ENCODE results near the gene PSD. TPM values are rescaled to one million over a fixed set of nuclear protein-coding genes. Genes with fewer than 3 reads are reported as not detected.

The PSD gene
- total and polyA plus RNA-seq, 10 of the 15 experiments (the other 5 are each of a cell fraction or from before 2014, with no cell fraction given), result 0.11 to 2.0 (median 0.49) TPM; not detected in 2

DNA sequence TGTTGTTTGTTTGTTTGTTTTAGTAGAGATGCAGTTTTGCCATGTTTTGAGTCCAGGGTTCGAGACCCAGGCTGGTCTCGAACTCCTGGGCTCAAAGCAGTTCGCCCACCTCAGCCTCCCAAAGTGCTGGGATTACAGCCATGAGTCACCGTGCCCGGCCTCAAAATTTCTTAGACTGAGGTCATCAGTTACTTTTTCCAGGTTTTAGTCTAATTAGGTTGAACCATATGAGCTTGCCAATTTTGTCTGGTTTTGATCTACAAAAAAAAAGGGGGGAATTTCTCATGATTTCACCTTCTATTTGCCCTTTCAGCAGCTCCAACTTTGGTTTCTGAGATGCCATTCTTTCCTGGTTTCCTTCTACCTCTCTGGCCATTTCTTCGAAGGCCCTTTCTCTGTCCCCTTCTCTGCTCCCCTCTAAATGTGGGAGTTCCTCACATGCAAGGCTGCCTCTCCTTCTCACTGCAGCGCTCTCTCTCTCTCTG, 8.3 kb upstream of the PSD start:
- Histone ChIP-seq H3K9me3 (replicated peaks; ENCODE audit: control insufficient read depth, insufficient read depth, low read length) (no peaks in the 10 kb centered on the region), H3K27me3 (replicated peaks in 1 of 2; ENCODE audit: control insufficient read depth in 2 of 2, insufficient read depth in 2 of 2, low read length in 1 of 2) (no peaks in the 10 kb centered on the region), H3K79me2 (ENCODE audit: control insufficient read depth, insufficient read depth, low read length) (peaks cover 12% of the 10 kb centered on the region), H3K27ac (ENCODE audit: control insufficient read depth, insufficient read depth) (no peak overlapping the region), H3K4me1 (ENCODE audit: control insufficient read depth, insufficient read depth, low read length) (peaks cover 9% of the 10 kb centered on the region), H3K9ac (ENCODE audit: control insufficient read depth, insufficient read depth, low read length) (no peak overlapping the region), H3K4me2 (ENCODE audit: control insufficient read depth, insufficient read depth) (no peak overlapping the region), H2AFZ (ENCODE audit: control insufficient read depth, low read depth, low read length) (no peak overlapping the region), H4K20me1 (ENCODE audit: control insufficient read depth, insufficient read depth) (peaks cover 2% of the 10 kb centered on the region; the same call in 1 of the 2 replicates), H3K4me3 (no peak overlapping the region), H3K36me3 (ENCODE audit: control insufficient read depth in 2 of 2, insufficient read depth in 2 of 2, low read length in 1 of 2) (peaks cover 0 to 5% of the 10 kb centered on the region in 2 experiments; a peak in 2 of 4 replicates)
- POLR2A ChIA-PET, result interaction anchor here (0.5 to 1.2 kb wide), 2 partner anchors 76 to 251 kb away, joined by 3 to 4 read pairs; no protein-coding TSS in a partner anchor
- RAD21 ChIA-PET (ENCODE audit: unreplicated experiment), result interaction anchor here (0.8 kb wide), 1 partner anchor 51 kb away, joined by 3 read pairs; no protein-coding TSS in a partner anchor
- CTCF ChIA-PET, result interaction anchor here (1.0 to 1.2 kb wide), 2 partner anchors 35 to 197 kb away, joined by 4 to 6 read pairs; no protein-coding TSS in a partner anchor
- DNase-seq (ENCODE audit: low read depth, low spot score), result no peak
- in situ Hi-C loops (cut with MboI), result no loop called here
- no peak for TF ChIP-seq MYC (IDR thresholded peaks at IDR 0.05; ENCODE audit: insufficient read depth, insufficient read length, insufficient replicate concordance, low read length, severe bottlenecking)
- TF ChIP-seq HDAC2 (IDR thresholded peaks at IDR 0.05), result no peak
- no peak for TF ChIP-seq ZNF207 (IDR thresholded peaks at IDR 0.05; ENCODE audit: borderline replicate concordance)
- no peak for TF ChIP-seq YY1 (IDR thresholded peaks at IDR 0.05; ENCODE audit: low read depth, low read length)
- TF ChIP-seq IRF4 (IDR thresholded peaks at IDR 0.05; ENCODE audit: low read depth, low read length), result no peak
- no peak for TF ChIP-seq EED (IDR thresholded peaks at IDR 0.05; ENCODE audit: low read depth)
- WGBS (ENCODE audit: insufficient coverage, insufficient replicate concordance, low lambda C conversion rate, missing lambda C conversion rate), result 75% methylated on average over 7 of the region's 7 CpGs
- no peak for FAIRE-seq
- ATAC-seq, result no peak
- BruUV-seq (replicated peaks), result no TSS peak
- SMC1A ChIA-PET (ENCODE audit: uncharacterized antibody, unreplicated experiment), result no interaction called here
- intact Hi-C loops (cut with micrococcal nuclease; ENCODE audit: unreplicated experiment), result no loop called here

DNA sequence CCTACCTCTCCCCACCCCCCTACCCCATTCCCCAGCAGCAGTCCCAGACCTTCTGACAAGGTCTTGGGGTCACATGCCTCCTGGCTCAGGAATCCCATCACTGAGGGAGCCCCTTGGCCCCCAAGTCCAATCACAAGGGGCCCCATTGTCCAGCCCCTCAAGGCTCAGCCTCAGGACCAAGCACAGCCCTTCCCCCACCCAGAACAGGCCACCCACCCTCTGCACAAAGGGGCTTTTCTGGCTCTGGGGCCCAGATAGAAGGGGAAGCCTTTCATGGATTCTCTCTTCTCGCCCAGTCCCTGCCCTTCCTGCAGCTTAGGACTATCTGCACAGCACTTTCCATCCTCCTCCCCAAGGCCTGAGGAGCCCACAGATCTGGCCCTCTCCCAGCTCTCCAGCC, 6.9 kb upstream of the PSD start:
- H3K4me2 ChIP-seq (ENCODE audit: control insufficient read depth, insufficient read depth), result no peak overlapping the region
- no peak for ATAC-seq
- peaks cover 2% of the 10 kb centered on the region; the same call in 1 of the 2 replicates for H4K20me1 ChIP-seq (ENCODE audit: control insufficient read depth, insufficient read depth)
- peaks cover 0 to 5% of the 10 kb centered on the region in 2 experiments; a peak in 2 of 4 replicates for H3K36me3 ChIP-seq (ENCODE audit: control insufficient read depth in 2 of 2, insufficient read depth in 2 of 2, low read length in 1 of 2)
- ChIA-PET RAD21 (ENCODE audit: unreplicated experiment) (interaction anchor here (1.0 kb wide), 1 partner anchor 54 kb away, joined by 3 read pairs; no protein-coding TSS in a partner anchor), POLR2A (interaction anchor here (1.2 to 2.2 kb wide), 2 partner anchors 25 to 78 kb away, joined by 4 to 5 read pairs; partner anchors contain the start of gene C10orf95), SMC1A (ENCODE audit: uncharacterized antibody, unreplicated experiment) (no interaction called here), CTCF (interaction anchor here (1.0 kb wide), 1 partner anchor 196 kb away, joined by 4 read pairs; no protein-coding TSS in a partner anchor)
- no TSS peak for BruUV-seq (replicated peaks)
- in situ Hi-C loops (cut with MboI), result no loop called here
- no peak for FAIRE-seq
- no peak overlapping the region for H2AFZ ChIP-seq (ENCODE audit: control insufficient read depth, low read depth, low read length)
- intact Hi-C loops (cut with micrococcal nuclease; ENCODE audit: unreplicated experiment), result no loop called here
- peaks cover 10% of the 10 kb centered on the region for H3K4me1 ChIP-seq (ENCODE audit: control insufficient read depth, insufficient read depth, low read length)
- 100% methylated on average over 1 of the region's 1 CpG for WGBS (ENCODE audit: insufficient coverage, insufficient replicate concordance, low lambda C conversion rate, missing lambda C conversion rate)
- H3K79me2 ChIP-seq (ENCODE audit: control insufficient read depth, insufficient read depth, low read length), result peaks cover 7% of the 10 kb centered on the region
- H3K4me3 ChIP-seq, result no peak overlapping the region
- no peaks in the 10 kb centered on the region for H3K27me3 ChIP-seq (replicated peaks in 1 of 2; ENCODE audit: control insufficient read depth in 2 of 2, insufficient read depth in 2 of 2, low read length in 1 of 2)
- no peak overlapping the region for H3K9ac ChIP-seq (ENCODE audit: control insufficient read depth, insufficient read depth, low read length)
- DNase-seq (ENCODE audit: low read depth, low spot score), result no peak
- no peak overlapping the region for H3K27ac ChIP-seq (ENCODE audit: control insufficient read depth, insufficient read depth)
- no peaks in the 10 kb centered on the region for H3K9me3 ChIP-seq (replicated peaks; ENCODE audit: control insufficient read depth, insufficient read depth, low read length)
- TF ChIP-seq, protein P1, sequence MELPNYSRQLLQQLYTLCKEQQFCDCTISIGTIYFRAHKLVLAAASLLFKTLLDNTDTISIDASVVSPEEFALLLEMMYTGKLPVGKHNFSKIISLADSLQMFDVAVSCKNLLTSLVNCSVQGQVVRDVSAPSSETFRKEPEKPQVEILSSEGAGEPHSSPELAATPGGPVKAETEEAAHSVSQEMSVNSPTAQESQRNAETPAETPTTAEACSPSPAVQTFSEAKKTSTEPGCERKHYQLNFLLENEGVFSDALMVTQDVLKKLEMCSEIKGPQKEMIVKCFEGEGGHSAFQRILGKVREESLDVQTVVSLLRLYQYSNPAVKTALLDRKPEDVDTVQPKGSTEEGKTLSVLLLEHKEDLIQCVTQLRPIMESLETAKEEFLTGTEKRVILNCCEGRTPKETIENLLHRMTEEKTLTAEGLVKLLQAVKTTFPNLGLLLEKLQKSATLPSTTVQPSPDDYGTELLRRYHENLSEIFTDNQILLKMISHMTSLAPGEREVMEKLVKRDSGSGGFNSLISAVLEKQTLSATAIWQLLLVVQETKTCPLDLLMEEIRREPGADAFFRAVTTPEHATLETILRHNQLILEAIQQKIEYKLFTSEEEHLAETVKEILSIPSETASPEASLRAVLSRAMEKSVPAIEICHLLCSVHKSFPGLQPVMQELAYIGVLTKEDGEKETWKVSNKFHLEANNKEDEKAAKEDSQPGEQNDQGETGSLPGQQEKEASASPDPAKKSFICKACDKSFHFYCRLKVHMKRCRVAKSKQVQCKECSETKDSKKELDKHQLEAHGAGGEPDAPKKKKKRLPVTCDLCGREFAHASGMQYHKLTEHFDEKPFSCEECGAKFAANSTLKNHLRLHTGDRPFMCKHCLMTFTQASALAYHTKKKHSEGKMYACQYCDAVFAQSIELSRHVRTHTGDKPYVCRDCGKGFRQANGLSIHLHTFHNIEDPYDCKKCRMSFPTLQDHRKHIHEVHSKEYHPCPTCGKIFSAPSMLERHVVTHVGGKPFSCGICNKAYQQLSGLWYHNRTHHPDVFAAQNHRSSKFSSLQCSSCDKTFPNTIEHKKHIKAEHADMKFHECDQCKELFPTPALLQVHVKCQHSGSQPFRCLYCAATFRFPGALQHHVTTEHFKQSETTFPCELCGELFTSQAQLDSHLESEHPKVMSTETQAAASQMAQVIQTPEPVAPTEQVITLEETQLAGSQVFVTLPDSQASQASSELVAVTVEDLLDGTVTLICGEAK (IDR thresholded peaks at IDR 0.05; ENCODE audit: borderline replicate concordance), result no peak
- TF ChIP-seq, protein P2, sequence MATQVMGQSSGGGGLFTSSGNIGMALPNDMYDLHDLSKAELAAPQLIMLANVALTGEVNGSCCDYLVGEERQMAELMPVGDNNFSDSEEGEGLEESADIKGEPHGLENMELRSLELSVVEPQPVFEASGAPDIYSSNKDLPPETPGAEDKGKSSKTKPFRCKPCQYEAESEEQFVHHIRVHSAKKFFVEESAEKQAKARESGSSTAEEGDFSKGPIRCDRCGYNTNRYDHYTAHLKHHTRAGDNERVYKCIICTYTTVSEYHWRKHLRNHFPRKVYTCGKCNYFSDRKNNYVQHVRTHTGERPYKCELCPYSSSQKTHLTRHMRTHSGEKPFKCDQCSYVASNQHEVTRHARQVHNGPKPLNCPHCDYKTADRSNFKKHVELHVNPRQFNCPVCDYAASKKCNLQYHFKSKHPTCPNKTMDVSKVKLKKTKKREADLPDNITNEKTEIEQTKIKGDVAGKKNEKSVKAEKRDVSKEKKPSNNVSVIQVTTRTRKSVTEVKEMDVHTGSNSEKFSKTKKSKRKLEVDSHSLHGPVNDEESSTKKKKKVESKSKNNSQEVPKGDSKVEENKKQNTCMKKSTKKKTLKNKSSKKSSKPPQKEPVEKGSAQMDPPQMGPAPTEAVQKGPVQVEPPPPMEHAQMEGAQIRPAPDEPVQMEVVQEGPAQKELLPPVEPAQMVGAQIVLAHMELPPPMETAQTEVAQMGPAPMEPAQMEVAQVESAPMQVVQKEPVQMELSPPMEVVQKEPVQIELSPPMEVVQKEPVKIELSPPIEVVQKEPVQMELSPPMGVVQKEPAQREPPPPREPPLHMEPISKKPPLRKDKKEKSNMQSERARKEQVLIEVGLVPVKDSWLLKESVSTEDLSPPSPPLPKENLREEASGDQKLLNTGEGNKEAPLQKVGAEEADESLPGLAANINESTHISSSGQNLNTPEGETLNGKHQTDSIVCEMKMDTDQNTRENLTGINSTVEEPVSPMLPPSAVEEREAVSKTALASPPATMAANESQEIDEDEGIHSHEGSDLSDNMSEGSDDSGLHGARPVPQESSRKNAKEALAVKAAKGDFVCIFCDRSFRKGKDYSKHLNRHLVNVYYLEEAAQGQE (IDR thresholded peaks at IDR 0.05; ENCODE audit: low read depth, low read length), result no peak
- TF ChIP-seq ZSCAN29 (IDR thresholded peaks at IDR 0.05) (no peak), TCF7 (IDR thresholded peaks at IDR 0.05; ENCODE audit: borderline replicate concordance) (no peak)

All from GM12878 (cell line).